CD4-positive, alpha-beta T cell treated with Interferon gamma for 1 hour (primary cell): Measurements from ENCODE around the gene CRTC2.

ENCODE experiments used
- DNase-seq: peaks from one replicate; pipeline ENCODE4 v3.0.0-alpha.2; 2020

The CRTC2 gene

GRCh38 chr1:153970346-153970745 lies 11.9 kb upstream of the CRTC2 start:
- no peak for DNase-seq

DNA sequence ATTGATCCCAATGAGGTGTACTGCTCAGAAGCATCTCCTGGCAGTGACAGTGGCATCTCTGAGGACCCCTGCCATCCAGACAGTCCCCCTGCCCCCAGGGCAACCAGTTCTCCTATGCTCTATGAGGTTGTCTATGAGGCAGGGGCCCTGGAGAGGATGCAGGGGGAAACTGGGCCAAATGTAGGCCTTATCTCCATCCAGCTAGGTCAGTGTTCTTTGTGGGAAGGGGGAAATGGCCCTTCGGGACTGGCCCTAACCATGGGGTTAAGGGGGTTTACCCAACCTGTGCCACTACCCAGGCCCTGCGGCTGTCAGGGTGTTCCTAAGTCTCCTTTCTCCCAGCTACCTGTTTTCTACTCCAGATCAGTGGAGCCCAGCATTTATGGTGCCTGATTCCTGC lies 10.6 kb upstream of the CRTC2 start:
- no peak for DNase-seq

- DNase-seq = no peak
These were observed 10.0 kb upstream of the CRTC2 start for GRCh38 chr1:153968408-153968807.

DNA sequence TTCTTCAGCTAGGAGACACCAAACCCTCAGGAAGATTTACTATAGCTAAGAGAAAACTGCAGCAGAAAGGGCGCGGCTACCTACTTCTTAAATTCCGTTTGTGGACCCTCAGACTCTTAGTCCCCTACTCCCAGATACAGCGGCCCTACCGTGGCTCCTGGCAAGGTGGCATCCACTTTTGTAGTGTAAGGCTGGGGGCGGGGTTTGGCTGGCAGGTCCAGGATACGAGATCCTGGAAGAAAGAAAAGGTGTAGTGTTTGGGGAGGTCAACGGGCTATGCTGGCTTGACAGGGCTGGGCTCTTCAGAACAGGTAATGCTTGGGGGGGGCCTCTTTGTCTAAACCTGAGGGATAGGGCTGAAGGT lies 9.6 kb upstream of the CRTC2 start:
- no peak for DNase-seq

DNA sequence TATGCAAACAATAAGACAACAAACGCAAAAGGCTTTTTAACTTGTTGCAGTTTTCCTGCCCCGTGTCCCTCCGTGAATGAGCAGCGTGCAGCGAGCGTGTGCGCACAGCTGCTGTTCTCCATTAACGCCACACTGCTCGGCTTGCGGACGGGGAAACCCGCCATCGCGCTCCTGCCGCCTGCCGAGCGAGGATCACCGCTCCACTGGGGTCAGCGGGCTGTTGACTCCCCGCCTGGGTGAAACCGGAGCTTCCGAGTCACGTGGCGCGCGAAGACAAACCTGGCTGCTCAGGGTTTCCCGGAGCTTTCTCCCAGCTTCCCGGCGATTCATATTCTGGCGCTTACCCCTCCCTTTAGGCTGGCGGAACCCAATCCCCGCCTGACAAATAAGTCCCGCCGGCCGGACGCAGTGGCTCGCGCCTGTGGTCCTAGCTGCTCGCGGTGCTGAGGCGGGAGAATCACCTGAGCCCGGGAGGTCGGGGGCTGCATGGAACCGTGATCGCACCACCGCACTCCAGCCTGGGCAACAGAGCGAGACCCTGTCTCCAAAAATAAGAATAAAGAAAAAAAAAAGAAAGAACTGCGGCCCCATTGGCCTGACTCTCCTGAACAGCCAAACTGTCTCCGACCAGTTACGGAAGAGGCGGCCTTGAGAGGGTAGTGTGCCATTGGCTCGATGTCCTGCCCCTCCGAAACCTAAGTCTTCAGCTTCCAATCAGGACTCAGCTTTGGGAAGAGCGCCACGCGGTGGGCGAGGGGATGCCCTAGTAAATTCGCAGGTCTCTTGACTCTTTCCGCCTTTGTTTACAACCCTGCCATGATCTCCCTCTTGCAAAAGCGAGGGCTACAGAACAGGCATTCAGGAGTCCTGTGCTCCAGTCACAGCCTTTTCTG lies 8.9 kb upstream of the CRTC2 start, which contains the start of gene CREB3L4:
Gene CREB3L4, plus strand, starts transcription at position 796 of the 893 bp plus-strand sequence. CDS start 624 bp downstream, outside the sequence.
- DNase-seq = peak; percentile 90

GRCh38 chr1:153963850-153964331 lies 5.5 kb upstream of the CRTC2 start:
- no peak for DNase-seq

- DNase-seq = peak; percentile 91
These were observed 4.8 kb upstream of the CRTC2 start, which contains the start of gene SLC39A1 for GRCh38 chr1:153963030-153963849. Gene SLC39A1 (minus strand): TSS chr1:153963537. CDS start chr1:153962715, 822 bp downstream.

- no peak for DNase-seq
These were observed 3.9 kb upstream of the CRTC2 start for GRCh38 chr1:153962088-153963029.

GRCh38 chr1:153961421-153961820 lies 3.0 kb upstream of the CRTC2 start:
- no peak for DNase-seq

DNA sequence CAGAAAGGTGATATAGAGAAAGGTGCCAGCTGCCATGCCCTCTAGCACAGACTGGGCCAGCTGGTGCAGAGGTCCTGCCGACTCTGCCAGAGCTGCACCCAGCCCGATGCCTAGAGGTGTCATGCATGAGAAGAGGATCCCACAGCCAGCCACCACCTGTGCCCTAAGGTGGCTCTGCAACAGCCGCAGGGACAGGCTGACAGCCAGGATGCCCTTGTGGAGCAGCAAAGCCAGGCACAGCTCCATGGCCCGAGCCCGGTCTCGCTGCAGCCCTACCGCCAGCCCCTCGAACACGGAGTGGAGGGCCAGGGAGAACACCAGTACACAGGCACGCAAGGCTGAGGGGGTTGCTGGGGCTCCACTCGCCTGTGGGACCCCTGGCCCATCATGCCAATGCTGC lies 1.8 kb upstream of the CRTC2 start:
- no peak for DNase-seq

DNA sequence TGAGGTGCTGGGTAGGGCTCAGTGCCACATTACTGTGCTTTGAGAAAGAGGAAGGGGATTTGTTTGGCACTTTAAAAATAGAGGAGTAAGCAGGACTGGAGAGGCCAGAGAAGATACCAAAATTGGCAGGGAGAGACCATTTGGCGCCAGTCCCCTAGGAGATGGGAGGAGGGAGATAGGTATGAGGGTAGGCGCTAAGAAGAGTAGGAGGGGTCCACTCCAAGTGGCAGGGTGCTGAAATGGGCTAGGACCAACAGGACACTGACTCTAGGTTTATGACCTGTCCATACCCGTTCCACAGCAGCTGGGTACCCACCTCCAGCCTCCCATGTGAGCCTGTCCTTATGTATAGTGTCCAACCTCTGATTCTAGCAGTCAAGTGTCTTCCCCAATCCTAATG lies 1.0 kb upstream of the CRTC2 start:
- no peak for DNase-seq

DNA sequence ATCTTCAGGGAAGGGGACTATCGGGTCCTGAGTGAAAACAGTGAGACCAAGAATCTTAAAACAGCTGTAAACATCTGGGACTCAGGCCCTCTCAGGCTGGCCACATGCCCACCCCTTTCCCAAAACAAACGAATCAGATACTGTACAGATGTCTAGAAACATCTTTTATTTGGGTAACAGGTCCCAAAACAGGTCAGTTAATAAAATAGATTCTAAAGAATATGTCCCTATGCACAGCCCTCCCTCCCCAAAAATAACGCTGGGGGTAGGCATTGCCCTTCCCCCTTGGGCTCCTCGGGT lies 499 bp upstream of the CRTC2 start:
- DNase-seq = no peak

- DNase-seq = peak; percentile 32
These were observed 685 bp downstream of the CRTC2 start for GRCh38 chr1:153957744-153958110.

- no peak for DNase-seq
These were observed 1.3 kb downstream of the CRTC2 start for GRCh38 chr1:153956997-153957715.

- DNase-seq = no peak
These were observed 3.6 kb downstream of the CRTC2 start for GRCh38 chr1:153954826-153955225.

- DNase-seq = no peak
These were observed 4.5 kb downstream of the CRTC2 start for GRCh38 chr1:153953859-153954365.

GRCh38 chr1:153951801-153952200 lies 6.6 kb downstream of the CRTC2 start:
- no peak for DNase-seq

- no peak for DNase-seq
These were observed 7.2 kb downstream of the CRTC2 start for GRCh38 chr1:153951183-153951582.

GRCh38 chr1:153946622-153947241 lies 11.7 kb downstream of the CRTC2 start, which contains the start of gene DENND4B:
Gene DENND4B (minus strand): TSS chr1:153946718. CDS start chr1:153944374, 2,344 bp downstream.
- DNase-seq = peak; percentile 80

DNA sequence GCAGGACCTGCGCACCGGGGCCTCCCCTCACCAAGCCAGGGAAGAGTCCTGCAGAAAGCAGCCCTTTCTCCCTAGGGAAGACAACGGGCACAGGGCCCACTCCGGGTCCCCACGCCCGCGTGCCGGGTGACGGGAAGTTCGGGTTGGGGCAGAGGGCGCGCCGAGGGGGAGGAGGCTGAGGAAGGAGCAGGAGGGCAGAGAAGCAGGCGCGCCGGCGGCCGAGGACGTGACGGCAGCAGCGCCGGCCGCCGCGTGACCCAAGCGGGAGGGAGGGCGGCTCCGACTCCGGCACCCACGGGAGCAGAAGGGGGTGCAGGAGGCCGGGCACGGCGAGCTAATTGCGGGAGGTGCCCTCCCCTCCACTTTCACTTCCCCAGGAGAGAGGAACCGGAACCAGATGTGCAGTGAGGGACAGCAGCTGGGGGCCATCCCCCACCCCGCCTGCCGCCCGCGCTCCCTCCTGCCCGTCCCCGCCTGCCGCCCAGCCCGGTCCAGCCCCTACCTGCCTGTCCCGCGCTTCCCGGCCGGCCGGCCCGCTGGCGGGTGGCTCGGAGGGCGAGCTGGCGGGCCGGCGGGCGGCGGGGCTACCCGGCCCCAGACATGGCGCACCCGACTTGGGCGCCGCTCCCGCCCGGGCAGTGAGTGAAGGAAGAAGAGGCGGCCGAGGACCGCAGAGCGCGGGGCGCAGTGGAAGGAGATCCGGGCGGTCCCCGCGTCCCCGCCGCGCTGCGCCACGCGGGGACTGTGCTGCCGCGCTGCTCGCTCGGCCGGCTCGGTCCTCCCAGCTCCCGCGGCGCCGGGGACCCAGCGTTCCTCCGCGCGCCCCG lies 12.4 kb downstream of the CRTC2 start:
- peak; percentile 93 for DNase-seq
